Stimulated activated CD8-positive, alpha-beta memory T cell treated with anti-CD3 and anti-CD28 coated beads, Interleukin-15, amount 100 ng/mL, for 4 hours (primary cell): Measurements from ENCODE around the gene EBPL.
"Not testable (repeated sequence)": the region's sequence is repeated elsewhere in the genome, so short reads cannot be mapped to it uniquely, and the experiment has no call there.

ENCODE experiments used
- DNase-seq, 2 donors: peaks; one replicate each; pipeline ENCODE4 v3.0.0-alpha.2; 2020; ENCODE audit warnings: low read depth in 2 of 2

Gene EBPL

DNA sequence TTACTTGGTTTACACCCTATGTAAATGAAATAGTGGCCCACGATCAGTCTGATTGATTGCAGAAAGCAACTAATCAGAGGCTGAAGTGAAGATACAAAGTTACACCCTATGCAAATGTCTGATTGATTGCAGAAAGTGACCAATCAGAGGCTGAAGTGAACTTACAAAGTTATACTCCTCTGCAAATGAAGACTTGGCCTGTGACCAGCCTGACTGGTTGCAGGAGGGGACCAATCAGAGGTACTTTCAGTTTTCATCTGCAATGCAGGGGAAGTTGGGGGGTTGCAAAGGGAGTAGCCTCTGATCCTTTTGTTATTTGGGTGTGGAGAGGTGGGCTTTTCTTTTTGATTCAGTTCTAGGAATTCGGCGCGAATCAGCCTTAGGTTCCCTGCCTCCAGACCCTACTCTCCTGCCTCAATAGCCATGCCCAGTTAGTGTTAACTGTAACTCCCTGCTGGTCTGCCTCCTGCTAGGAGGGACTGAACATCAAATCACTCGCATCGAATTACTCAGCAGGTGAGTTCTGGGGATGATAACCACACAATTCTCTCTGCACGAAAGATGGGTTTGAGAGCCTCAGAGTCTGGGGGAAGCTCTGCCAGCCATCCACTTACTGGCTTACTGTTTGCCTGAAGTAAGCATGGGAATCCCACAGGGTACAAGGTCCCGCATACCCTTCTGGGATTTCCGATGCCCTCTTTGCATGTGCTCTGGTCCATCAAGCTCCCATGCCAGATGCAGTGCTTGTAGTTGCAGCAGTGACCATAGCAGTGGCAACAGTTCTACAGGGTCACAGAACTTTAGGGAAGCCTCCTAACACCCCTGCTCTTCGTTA lies 55.5 kb downstream of the EBPL start:
- no peak for DNase-seq

- DNase-seq = no peak
Measured at GRCh38 chr13:49633710-49634109, 57.6 kb downstream of the EBPL start.

GRCh38 chr13:49632156-49632555 lies 59.1 kb downstream of the EBPL start:
- no peak for DNase-seq

GRCh38 chr13:49630580-49630979 lies 60.7 kb downstream of the EBPL start:
- no peak for DNase-seq

DNA sequence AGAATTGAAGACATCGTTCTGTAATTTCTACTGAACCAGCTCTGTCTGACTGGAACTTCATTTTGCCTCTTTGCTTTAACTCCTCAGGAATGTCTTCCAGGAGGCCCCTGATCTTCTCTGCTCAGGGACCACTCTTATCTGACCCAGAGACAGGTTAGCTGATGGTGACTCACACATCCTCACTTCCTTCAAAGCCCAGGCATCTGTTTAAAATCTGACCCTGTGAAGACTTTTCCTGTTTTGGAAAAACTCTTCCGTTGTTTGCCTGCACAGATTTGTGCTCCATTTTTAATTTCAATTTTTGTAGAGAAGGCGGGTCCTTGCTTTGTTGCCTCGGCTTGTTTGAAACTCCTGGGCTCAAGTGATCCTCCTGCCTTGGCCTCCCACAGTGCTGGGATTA lies 61.3 kb downstream of the EBPL start:
- no peak for DNase-seq

DNA sequence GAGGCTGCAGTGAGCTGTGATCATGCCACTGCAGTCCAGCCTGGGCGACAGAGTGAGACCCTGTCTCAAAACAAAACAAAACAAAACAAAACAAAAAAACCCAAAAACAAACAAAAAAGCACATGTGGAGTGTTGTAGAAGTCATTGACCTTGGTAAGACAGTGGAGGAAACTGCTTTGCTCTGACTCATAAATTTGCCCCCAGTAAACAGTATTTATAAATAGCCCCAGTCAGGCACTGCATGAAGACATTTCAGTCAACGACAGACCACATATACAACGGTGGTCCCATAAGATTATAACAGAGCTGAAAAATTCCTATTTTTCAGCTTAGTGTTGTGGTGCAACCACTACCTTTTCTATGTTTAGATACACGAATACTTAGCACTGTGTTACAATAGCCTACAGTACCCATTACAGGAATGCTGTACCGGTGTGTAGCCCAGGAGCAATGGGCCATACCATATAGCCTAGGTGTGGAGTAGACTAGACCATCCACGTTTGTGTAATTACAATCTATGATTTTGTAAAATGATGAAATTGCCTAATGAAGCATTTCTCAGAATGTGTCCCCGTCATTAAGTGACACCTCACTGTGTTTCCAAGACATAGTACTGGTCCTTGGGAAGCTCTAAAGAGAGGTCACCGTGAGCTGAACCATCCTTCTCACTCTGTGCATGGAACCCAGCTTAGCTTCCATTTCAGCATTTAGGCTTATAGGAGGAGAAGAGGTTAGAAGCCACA lies 61.9 kb downstream of the EBPL start:
- DNase-seq = no peak

DNA sequence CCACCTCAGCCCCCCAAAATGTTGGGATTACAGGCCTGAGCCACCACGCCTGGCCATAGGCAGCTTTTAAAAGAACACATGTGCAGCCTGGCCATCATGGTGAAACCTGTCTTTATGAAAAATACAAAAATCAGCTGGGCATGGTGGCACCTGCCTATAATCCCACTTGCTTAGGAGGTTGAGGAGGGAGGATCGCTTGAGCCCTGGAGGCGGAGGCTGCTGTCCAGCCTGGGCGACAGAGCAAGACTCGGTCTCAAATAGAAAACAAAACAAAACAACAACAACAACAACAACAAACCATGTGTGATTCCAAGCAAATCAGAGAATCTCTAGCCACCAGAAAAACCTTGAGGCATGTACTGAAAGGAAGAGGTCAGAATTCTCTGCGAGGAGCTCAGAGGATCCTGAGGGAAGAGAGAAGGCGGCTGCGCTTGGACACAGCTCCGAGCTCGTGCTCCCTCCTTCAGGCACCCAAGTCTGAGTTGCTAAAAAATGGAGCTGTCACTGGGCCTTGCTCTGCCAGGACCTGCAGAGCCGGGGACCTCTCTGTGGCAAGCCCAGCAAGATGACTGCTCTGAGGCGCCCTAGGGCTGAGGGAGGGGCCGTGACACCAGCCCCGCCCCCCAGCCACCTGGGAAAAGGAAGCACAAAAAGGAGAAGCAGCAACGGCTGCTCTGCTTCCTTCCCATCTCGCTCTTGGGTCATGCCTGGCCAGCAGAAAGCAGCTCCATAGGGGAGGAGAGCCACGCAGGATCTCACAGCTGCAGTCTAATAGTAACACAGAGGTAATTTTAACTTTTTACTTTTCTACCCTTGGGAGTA lies 63.2 kb downstream of the EBPL start, which contains the start of gene ARL11:
ARL11 (plus strand) TSS at position 677 of the 822 bp plus-strand sequence. CDS start 1,941 bp downstream, outside the sequence.
- DNase-seq = peak in 1 of 2 donors; percentile 19

DNA sequence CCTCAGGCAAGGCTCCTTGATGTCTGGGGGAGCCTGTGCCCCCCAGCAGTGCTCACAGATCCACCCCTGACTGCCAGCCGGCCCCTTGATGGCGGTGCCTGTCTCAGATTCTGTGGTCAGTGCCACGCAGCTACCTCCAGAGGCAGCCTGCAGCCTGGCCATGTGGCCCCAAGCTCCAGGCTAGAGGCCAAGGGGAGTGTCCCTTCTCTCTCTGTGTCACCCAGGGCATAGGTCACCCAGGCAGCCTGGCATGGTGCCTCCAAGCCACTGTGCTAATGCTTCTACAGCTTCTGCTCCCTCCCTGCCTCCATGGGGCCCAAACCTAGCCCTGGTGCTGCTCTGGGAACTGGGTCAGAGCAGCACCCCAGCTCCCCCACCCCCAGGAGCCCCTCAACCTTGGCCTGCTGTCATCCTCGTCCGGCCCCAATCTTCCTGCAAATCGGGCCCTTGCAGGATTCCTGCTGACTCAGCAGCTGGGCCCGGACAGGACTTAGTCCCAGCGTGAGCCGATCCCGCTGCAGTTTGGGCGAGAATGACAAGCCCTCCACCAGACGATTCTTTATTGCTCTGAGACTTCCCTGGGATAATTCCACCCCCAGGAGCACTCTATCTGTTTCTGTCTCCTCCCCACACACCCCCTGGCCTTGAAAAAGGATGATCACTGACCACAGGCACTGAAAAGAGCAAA lies 65.8 kb downstream of the EBPL start:
- no peak for DNase-seq

- DNase-seq = no peak
Measured at GRCh38 chr13:49624229-49624628, 67.1 kb downstream of the EBPL start.

GRCh38 chr13:49622174-49622946 lies 68.9 kb downstream of the EBPL start:
- DNase-seq = no peak

- no peak for DNase-seq
Measured at GRCh38 chr13:49620170-49620621, 71.1 kb downstream of the EBPL start.

- no peak for DNase-seq
Measured at GRCh38 chr13:49616676-49617065, 74.6 kb downstream of the EBPL start.

DNA sequence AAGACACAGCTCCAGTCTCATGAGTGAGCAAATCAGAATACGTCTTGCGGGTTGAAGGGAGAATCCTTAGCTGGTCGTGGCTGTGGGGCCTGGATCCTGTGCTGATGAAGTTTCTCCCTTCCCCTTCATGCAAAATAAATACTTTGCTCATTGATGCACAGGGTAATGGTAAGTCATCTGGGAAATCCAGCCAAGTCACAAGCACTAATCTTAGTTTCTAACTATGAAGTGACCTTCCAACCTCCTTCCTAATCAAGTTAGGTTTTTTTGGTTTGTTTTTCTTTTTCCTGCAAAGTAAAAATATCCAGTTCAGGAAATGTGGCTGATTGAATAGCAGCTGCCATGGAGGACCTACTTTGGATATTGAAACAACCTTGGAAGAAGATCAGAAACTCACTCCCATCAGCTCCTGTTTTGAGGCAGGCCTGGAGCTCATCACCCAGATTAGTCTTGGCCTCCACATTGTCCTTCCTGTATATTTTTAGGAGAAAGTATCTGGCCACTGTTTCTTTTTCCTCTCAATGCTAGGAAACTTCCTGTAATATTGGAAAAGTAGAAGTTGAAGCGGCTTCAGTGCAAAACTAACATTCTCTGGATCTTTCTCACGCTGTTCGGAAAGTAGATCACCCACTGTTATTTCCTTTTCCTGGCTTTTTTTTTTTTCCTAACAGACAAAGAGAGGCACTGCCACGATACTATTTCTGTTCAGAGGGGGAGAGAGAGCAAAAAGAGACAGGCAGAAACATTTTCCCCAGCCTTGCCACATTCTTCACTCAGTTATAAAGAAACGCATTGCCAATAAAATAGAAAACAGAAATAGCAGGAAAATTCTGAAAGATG lies 75.2 kb downstream of the EBPL start:
- no peak for DNase-seq

- DNase-seq = not testable (repeated sequence)
Measured at GRCh38 chr13:49612042-49612441, 79.2 kb downstream of the EBPL start.
